Hematopoietic multipotent progenitor cell (in vitro differentiated cells): ENCODE results near the gene S100A10. TPM values are rescaled to one million over a fixed set of nuclear protein-coding genes. Genes with fewer than 3 reads are reported as not detected.

ENCODE experiments used
- DNase-seq, 3 donors: peaks; one replicate each; pipeline ENCODE4 v3.0.0-alpha.2; 2011 to 2015; ENCODE audit warnings: low read depth in 2 of 3, low spot score in 2 of 3
- total RNA-seq: library from RNA; depleted of rRNA; stranded (reverse); fragments of >200 nt; gene quantifications from one replicate; pipeline ENCODE4 v1.2.3, GENCODE V29; 2012

S100A10 gene
- total RNA-seq, 1 donor = 12.1 TPM

- DNase-seq = peak in 1 of 3 donors; percentile 69
Measured at GRCh38 chr1:151968058-151968457, 25.6 kb downstream of the S100A10 start.

GRCh38 chr1:151967091-151967490 is 26.6 kb downstream of the S100A10 start:
- DNase-seq = no peak

GRCh38 chr1:151966061-151966460 is 27.6 kb downstream of the S100A10 start:
- DNase-seq = no peak

- no peak for DNase-seq
Measured at GRCh38 chr1:151964510-151964909, 29.1 kb downstream of the S100A10 start.

GRCh38 chr1:151963288-151963687 is 30.4 kb downstream of the S100A10 start:
- no peak for DNase-seq

GRCh38 chr1:151961833-151962232 is 31.8 kb downstream of the S100A10 start:
- no peak for DNase-seq

GRCh38 chr1:151960780-151961513 is 32.7 kb downstream of the S100A10 start:
- DNase-seq = no peak

GRCh38 chr1:151958959-151959358 is 34.7 kb downstream of the S100A10 start:
- no peak for DNase-seq

GRCh38 chr1:151956957-151957497 is 36.6 kb downstream of the S100A10 start:
- DNase-seq = no peak

GRCh38 chr1:151953409-151954094 is 40.1 kb downstream of the S100A10 start:
- DNase-seq = no peak

- DNase-seq = no peak
Measured at GRCh38 chr1:151952811-151953210, 40.8 kb downstream of the S100A10 start.

GRCh38 chr1:151949371-151950193 is 44.1 kb downstream of the S100A10 start:
- no peak for DNase-seq

- DNase-seq = no peak
Measured at GRCh38 chr1:151948506-151948905, 45.2 kb downstream of the S100A10 start.

- no peak for DNase-seq
Measured at GRCh38 chr1:151947140-151947539, 46.5 kb downstream of the S100A10 start.

- peak; percentile 63 to 99 (median 98) for DNase-seq
Measured at GRCh38 chr1:151945725-151946722, 47.6 kb downstream of the S100A10 start.

- DNase-seq = no peak
Measured at GRCh38 chr1:151944857-151945575, 48.6 kb downstream of the S100A10 start.

GRCh38 chr1:151944126-151944856 is 49.4 kb downstream of the S100A10 start:
- no peak for DNase-seq

- no peak for DNase-seq
Measured at GRCh38 chr1:151943591-151943990, 50.1 kb downstream of the S100A10 start.

GRCh38 chr1:151942882-151943281 is 50.8 kb downstream of the S100A10 start:
- no peak for DNase-seq
